HG02571 (cell line): ENCODE results near the gene EGFL7.

Experiments
- ATAC-seq: cut with Tn5 transposase; IDR thresholded peaks from one replicate; pipeline ENCODE4 v1.9.1; 2021; ENCODE audit warnings: mild to moderate bottlenecking, moderate library complexity; ENCODE audit not compliant: unreplicated experiment

The EGFL7 gene

GRCh38 chr9:136713550-136713949, 50.8 kb downstream of the EGFL7 start:
- no peak for ATAC-seq

DNA sequence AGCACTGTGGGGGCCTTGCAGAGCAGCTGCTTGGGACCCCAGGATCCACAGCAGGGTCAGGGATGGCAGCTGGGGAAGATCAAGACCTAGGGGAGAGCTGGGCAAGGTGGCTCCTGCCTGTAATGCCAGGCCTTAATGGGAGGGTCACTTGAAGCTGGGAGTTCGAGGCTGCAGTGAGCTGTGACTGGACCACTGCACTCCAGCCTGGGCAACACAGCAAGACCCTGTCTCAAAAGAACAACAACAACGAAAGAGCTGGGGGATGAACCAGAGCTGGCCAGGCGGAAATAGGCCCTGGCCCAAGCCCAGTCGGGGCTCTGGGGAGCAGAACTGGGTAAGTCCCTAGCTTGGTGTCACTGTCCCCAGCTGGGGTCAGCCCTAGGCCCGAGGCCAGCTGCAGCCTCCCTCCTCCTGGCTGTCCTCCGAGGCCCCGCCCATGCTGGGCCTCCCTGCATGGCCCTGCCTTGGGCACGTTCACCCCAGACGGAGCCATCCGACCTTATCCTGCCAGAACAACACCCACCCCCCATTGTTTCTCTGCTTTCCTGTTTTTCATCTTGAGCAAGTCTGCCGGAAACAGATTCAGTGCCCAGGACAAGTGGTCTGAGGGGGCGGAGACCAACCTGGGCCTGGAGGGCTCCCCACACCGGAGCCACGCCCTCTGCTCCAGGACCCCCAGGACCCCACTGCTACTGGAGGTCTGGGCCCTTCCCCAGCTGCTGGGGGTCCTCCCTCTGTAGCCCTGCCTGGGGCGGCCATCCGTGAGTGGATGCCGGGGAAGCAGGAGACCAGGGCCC, 51.6 kb downstream of the EGFL7 start:
- no peak for ATAC-seq

- ATAC-seq: no peak
These were observed 52.2 kb downstream of the EGFL7 start for GRCh38 chr9:136714893-136715274.

DNA sequence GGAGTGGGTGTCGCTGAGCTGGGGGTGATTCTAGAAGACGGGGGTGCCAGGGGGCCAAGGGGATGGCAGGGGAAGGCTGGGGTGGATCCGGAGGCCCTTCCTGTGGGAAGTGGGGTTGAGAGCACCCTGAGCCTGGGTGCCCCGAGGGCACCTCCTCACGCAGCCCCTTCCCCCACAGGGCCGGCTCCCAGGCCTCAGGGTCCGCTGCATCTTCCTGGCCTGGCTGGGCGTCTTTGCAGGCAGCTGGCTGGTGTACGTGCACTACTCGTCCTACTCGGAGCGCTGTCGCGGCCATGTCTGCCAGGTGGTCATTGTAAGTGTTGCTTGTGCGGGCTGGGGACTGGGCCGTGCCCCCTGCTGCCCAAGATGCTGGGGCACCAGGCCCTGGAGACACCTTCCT, 54.7 kb downstream of the EGFL7 start:
- no peak for ATAC-seq

- ATAC-seq: no peak
These were observed 55.9 kb downstream of the EGFL7 start for GRCh38 chr9:136718345-136719194.

- ATAC-seq: no peak
These were observed 56.6 kb downstream of the EGFL7 start for GRCh38 chr9:136719195-136719880.

- no peak for ATAC-seq
These were observed 57.7 kb downstream of the EGFL7 start for GRCh38 chr9:136720251-136720897.

DNA sequence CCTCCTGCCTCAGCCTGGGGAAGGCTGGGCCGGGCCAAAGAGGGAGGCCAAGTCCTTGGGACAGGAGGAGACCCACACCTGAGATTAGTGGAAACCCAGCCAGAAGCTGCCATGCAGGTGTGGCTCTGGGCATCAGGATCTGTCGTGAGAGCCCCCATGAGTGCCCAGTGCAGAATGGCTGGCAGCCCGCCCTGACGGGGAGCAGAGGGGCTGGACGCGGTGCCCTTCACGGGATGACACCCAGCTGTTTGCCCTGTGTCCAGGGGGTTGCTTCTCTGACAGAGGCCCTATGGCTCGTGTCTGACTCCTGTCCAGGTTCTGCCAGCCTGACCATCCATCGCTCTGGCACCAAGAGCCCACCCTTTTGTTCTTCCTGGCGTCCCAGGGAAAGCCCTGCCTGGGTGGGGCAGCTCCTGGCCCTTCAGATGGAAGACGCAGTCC, 58.2 kb downstream of the EGFL7 start:
- ATAC-seq: no peak

- no peak for ATAC-seq
These were observed 58.8 kb downstream of the EGFL7 start for GRCh38 chr9:136721339-136722092.
